ENCODE measurements around the gene POLA1.

The POLA1 gene

GRCh38 chrX:25011589-25012432, 318.1 kb downstream of the POLA1 start:
- DNase-seq, result no peak

GRCh38 chrX:25012433-25012735, 318.7 kb downstream of the POLA1 start:
- no peak for DNase-seq

GRCh38 chrX:25012793-25013631, 319.3 kb downstream of the POLA1 start:
- DNase-seq, result no peak

DNA sequence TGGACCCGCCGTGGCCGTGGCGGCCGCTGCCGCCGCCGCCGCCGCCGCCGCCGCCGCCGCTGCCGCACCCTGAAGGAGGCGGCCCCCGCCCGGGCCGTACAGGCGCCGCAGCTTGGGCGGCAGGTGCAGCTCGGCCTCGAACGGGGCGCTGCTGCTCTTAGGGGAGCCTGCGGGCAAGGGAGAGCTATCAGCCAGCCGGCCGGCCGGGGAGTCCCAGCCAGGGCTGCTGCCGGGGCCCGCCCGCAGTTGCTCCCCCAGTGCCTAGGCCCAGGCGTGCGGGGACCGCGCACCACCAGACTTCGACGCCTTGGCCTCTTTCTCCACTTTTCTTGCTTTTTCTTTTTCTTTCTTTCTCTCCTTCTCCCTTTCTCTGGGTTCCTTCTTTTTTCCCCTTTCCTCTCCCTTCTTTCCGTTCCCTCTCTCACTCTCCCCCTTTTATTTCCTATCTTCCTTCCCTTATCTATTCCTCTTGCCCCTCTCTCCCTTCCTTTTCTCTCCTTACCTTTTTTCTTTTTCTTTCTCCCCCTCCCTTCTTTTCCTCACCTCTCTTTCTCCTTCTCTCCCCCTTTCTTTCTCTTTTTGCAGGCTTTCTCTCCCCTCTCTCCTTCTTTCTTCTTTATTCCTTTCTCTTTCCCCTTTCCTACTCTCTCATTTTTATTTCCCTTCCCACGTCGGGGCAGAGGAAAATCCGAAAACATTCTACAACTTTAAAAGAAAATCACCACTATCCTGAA, 320.1 kb downstream of the POLA1 start:
- DNase-seq, result no peak

GRCh38 chrX:25014366-25014838, 320.7 kb downstream of the POLA1 start:
- no peak for DNase-seq

DNA sequence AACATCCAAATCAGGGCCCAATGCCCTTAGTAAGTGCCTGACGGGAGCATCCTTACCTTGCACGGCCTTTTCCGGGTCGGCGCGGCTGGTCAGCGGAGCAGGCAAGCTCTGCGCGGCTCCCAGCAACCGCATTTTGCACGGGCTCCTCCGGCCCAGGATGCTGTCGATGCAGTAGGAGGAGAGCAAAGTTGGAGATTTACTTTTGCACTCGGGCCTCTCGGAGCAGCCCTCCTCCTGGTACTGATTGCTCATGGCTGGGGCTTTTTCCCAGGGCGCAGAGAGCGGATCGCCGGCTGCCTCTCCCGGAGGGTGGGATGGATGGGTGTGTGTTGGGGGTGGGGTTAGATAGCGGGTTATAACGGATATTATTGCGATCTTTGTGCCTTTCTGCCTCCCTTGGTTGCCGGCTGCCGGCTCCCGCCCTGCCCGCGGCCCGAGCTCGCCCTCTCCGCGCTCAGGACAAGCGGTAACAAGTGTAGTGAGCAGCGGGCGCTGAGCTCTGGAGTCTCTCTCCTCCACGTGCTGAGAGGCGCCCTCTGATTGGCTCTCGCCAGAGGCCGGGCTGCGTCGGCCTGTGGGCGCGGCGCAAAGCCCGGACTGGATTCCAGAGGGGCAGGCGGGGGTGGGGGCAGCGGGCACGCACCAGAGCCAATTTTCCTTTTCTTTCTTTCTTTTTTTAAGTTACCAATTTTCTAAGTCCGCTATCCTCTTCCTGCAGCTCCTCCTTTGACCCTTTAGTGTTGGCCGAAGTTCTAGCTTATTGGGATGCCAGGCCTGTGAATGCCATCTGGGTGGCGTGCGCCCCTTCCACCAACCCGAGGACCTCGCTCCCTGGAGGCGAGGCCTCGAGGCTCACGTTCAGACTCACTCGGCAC, 322.0 kb downstream of the POLA1 start, which contains the start of gene ARX:
ARX (minus strand) TSS at position 480 of the 875 bp plus-strand sequence; CDS start at position 252, 228 bp downstream.
- no peak for DNase-seq

DNA sequence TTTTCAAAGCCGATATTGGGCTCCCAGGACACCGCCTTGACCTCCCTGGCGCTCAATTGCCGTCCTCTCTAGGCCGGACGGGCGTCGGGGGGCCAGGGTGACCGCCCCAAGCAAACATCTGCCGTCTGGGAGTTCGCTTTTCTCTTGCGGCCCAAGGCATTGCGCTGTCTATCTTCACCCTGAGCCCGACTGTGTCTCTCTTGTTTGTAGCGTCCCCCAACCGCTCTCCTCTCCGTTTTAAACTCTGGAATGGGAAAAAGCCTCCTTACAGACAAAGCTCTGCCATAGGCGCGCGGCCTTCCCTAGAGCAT, 322.6 kb downstream of the POLA1 start:
- DNase-seq, result no peak

DNA sequence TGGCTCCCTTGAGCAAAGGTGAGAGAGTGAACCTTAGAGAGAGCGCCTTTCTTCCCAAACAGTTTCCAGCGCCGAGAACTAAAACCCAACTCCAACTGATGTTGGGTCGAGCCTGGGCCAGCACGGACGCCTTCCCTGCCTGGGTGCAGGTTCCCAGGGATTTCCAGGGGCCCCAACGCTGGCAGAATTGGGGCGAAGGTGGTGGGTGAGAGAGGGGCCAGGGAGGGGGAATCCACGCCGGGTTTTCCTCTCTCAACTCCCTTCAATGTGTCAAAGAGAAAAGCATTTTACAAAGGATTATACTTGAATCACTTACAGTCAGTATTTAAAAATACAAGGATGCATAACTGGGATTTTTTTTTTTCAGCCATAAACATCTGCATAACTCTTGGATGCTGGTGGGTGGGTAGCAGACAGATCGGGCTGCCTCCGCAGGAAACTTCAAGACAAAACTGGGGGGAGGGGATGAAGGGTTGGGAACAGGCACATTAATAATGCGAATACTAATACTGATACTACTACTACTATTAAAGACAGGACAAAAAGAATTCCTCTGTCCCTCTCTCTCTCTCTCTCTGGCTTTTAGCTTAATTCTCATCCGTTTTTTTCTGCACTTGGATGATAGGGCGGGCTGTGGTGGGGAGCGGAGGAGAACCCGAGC, 323.4 kb downstream of the POLA1 start:
- no peak for DNase-seq

DNA sequence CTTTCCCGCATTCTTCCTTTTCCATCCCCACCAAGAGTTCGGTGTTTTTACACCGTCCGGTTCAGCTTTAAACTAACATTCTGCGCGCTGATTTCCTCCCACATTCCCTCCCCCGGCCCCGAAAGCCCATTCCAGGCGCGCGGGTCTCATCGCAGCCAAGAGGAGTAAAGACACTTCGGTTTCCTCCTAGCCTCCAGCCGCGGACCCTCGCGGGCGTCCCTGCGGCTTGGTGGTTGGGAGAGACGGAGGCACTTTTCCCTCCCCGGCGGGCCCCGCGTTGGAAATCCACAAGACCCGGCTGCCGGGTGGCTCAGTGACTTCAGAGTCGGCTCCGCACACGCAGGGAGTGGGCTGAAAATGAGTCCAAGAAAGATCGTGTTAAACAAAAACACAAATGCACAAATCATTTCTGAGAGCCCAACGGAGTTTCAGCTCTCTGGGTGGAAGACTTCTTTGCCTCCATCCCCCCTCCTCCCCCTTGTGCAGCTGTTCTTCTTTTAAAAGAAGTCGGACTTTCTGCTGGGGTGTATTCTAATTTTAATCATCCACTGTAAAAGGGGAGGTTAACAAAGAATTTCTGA, 324.0 kb downstream of the POLA1 start:
- DNase-seq, result no peak

- no peak for DNase-seq
These were observed 325.0 kb downstream of the POLA1 start for GRCh38 chrX:25018682-25019081.

DNA sequence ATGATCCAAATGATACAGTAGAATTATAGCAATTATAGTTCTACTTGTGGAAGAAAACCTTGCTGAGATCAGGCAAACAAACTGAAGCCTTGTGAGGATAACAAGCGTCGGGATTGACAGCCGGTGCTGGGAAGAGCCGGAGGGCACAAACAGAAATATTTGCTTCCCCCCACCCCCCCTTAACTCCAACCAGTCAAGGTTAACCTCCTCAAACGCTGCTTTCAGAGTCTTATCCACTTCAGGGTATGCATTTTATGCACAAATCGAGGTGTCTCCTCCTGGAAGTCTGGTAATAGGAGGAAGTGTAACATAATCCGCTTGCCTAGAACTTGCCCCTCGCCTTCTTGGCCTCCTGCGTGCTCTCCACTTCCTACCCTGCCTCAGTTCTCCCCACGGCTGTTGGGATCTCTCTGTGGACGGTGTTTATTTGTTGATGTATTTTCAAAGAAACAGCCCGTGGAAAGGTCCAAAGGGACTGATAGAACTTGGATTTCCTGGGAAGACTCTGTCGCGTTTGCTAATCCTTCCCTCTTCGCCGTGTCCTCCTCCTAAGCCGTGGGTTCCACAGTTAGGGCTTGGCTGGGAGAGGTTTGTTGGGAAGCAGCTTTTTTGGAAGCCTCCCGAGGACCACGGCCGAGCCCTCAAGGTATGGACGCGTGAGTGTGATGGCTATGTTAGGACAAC, 326.1 kb downstream of the POLA1 start:
- no peak for DNase-seq

DNA sequence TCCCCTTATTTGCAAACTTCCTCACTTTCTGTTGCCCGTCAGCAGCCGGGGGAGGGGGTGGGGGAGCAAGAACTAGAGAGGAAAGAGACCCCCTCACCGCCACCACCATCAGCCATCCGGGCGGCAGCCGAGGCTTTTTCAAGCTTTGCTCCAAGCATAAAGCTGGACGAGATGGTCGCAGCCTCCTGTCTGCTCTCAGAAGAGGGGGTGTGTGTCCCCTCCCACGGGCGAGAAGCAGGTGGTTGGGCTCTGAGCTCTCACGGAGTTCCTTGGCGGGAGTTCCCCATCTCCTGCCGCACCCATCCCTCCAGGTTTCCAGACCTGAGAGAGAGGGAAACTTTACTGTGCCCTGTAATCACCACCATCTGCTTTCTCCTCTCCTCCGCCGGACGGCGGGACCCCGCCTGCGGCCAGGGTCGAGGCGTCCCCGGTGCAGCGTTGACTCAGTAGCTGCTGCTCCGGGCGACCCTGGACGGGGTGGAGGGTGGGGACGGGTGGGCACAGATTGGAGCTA, 326.7 kb downstream of the POLA1 start:
- no peak for DNase-seq

DNA sequence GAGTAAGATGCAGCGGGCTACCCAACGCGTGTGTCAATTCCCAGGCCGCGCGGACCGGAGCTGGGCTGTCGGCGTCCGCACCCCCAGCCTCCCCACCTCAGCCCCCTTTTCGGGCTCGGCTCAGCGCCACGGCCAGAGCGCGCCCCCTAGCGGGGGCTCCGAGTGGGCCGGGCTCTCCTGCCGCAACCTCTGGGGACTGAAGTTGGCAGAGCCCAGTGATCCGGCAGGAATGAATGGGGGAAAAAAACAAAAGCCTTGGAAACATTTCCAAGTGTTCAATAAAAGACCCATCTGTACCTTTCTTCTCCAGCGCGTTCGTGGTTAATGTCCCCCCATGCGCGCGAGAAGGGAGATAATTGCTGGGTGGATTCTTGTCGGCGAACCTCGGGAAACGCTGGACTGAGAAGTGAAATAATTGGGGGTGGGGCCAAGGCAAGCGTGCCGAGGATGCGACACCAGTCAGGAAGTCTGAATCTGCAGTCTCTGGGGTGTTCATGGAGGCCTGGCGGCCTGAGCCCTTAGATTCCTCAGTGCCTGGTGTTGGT, 327.3 kb downstream of the POLA1 start:
- no peak for DNase-seq

GRCh38 chrX:25022499-25023325, 329.0 kb downstream of the POLA1 start:
- no peak for DNase-seq

DNA sequence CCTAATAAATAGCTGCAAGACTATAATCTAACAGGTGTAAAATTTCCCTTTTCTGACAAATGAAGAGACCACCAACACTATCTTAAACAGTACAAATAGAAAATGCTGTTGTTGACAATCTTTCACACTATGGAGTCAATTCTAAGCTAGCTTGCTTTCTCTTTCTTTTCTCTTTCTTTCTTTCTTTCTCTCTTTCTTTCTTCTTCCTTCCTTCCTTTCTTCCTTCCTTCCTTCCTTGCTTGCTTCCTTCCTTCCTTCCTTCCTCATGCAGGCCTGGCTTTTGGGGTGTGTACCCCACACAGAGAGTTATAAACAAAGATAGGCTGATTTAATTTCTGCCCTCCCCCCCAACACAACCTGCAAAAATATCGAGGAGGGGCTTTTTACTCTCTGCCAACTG, 330.2 kb downstream of the POLA1 start:
- no peak for DNase-seq

DNA sequence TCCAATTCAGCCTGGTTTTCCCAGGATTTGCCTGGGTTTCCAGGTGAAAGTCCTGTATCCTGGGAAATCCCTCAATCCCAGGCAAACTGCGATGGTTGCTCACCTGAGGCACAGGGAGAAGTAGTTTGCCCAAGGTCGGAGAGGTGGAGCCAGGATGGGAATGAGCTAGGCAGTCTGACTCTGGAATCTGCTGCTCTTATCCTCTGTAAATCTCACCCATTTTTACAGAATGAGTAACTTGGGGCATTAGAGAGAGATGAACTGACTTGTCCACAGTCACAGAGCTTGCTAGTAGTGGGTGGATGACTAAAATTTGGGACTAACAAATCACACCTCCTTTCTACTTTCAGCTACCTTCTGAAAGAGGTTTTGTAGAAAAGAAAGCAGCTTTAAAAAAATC, 331.9 kb downstream of the POLA1 start:
- DNase-seq, result no peak

- no peak for DNase-seq
These were observed 332.9 kb downstream of the POLA1 start for GRCh38 chrX:25026576-25026975.

GRCh38 chrX:25028726-25029125, 335.0 kb downstream of the POLA1 start:
- no peak for DNase-seq

DNA sequence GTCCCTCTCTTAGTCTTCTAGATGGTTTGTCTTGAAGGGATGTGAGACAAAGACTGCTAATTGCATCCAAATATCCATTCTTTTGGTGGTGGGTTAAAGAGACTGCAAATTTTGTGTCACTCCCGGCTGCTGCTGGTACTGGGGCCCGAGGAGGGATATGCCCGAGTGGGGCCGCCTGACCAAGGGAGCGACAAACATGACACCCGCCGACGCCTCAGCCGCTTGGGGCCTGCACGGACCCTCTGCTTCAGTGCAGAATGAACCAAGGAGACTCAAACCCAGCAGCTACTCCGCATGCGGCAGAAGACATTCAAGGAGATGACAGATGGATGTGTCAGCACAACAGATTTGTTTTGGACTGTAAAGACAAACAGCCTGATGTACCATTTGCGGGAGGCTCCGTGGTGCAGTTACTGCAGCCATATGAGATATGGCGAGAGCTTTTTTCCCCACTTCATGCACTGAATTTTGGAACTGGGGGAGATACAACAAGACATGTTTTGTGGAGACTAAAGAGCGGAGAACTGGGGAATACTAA, 335.6 kb downstream of the POLA1 start:
- no peak for DNase-seq

All from activated gamma-delta T cell treated with Interleukin-2 at 50 U/mL for 16 hours (primary cell).